SK-N-SH treated with all-trans-retinoic acid at 6 μM for 48 hours (cell line): ENCODE data around the gene MYRF.

Experiments
- PATZ1 ChIP-seq: fragments of 250-450 bp; sonication (Bioruptor Pico); IDR thresholded peaks from 2 replicates; pipeline ENCODE4 v1.8.0; 2020; ENCODE audit warnings: mild to moderate bottlenecking, moderate library complexity, borderline replicate concordance
- PPARA ChIP-seq: fragments of 250-450 bp; sonication (Bioruptor Pico); IDR thresholded peaks from 2 replicates; pipeline ENCODE4 v1.5.0; 2020; ENCODE audit warnings: mild to moderate bottlenecking, borderline replicate concordance
- TOX ChIP-seq: fragments of 250-450 bp; sonication (Bioruptor Pico); IDR thresholded peaks from 2 replicates; pipeline ENCODE4 v1.8.0; 2021; ENCODE audit warnings: mild to moderate bottlenecking, moderate library complexity, borderline replicate concordance
- ZNF565 ChIP-seq: fragments of 450-650 bp; formaldehyde crosslinking; conservative IDR thresholded peaks from 2 replicates; pipeline ENCODE4 v1.5.0; 2020; ENCODE audit warnings: low read depth, mild to moderate bottlenecking, moderate library complexity

- TF ChIP-seq PATZ1 (CRISPR knock-in tag): 0 out of 2 replicates have a peak, but pooled peaks have one; percentile 18
- TF ChIP-seq ZNF565 (CRISPR knock-in tag): no peak
- TF ChIP-seq TOX (CRISPR knock-in tag): no peak
- no peak for TF ChIP-seq PPARA (CRISPR knock-in tag)
Observed at GRCh38 chr11:61827571-61828378, 75.3 kb downstream of the MYRF start, which contains the start of gene FADS2.
